Measurements from ENCODE around the gene SLC2A5. TPM values are rescaled to one million over a fixed set of nuclear protein-coding genes. Genes with fewer than 3 reads are reported as not detected.
"Not testable (repeated sequence)": the region's sequence is repeated elsewhere in the genome, so short reads cannot be mapped to it uniquely, and the experiment has no call there.

Gene SLC2A5
- total RNA-seq, 1 experiment from 2014 or later = not detected

- no TSS peak for BruUV-seq (replicated peaks)
- Histone ChIP-seq H3K4me1 (ENCODE audit: insufficient read depth, low read length) (no peaks in the 10 kb centered on the region), H3K27ac (ENCODE audit: low read length) (no peak overlapping the region), H3K9me2 (replicated peaks; ENCODE audit: low read length) (no peaks in the 10 kb centered on the region), H2AFZ (ENCODE audit: low read length) (no peak overlapping the region), H4K20me1 (ENCODE audit: low read length) (no peaks in the 10 kb centered on the region), H3K36me3 (ENCODE audit: low read depth, low read length) (no peaks in the 10 kb centered on the region), H3K9ac (ENCODE audit: low read length) (no peak overlapping the region), H3K9me3 (ENCODE audit: low read length) (no peaks in the 10 kb centered on the region), H3K79me2 (ENCODE audit: low read length) (no peaks in the 10 kb centered on the region), H3F3A (ENCODE audit: low read length, unreplicated experiment) (no peaks in the 10 kb centered on the region), H3K4me2 (ENCODE audit: low read length) (no peak overlapping the region), H3K4me3 (ENCODE audit: low read length) (no peak overlapping the region), H3K27me3 (ENCODE audit: low read length) (no peaks in the 10 kb centered on the region)
- no peak for DNase-seq
- ATAC-seq = no peak
- intact Hi-C loops (cut with micrococcal nuclease) = no loop called here
- CTCF ChIA-PET = no interaction called here
- POLR2A ChIA-PET (ENCODE audit: unreplicated experiment) = no interaction called here
- TF ChIP-seq CTCF (conservative IDR thresholded peaks at IDR 0.05; ENCODE audit: low read depth, low read length) (no peak), EZH2phosphoT487 (IDR thresholded peaks at IDR 0.05; ENCODE audit: borderline replicate concordance, low read length) (no peak), EZH2 (IDR thresholded peaks at IDR 0.05; ENCODE audit: low read length, unreplicated experiment) (no peak)
These were observed 30.1 kb upstream of the SLC2A5 start for GRCh38 chr1:9099555-9099954.

- CTCF ChIA-PET = no interaction called here
- Histone ChIP-seq H4K20me1 (ENCODE audit: low read length) (no peaks in the 10 kb centered on the region), H3K27ac (ENCODE audit: low read length) (no peak overlapping the region), H3K9me2 (replicated peaks; ENCODE audit: low read length) (no peaks in the 10 kb centered on the region), H3K36me3 (ENCODE audit: low read depth, low read length) (no peaks in the 10 kb centered on the region), H2AFZ (ENCODE audit: low read length) (no peak overlapping the region), H3K4me1 (ENCODE audit: insufficient read depth, low read length) (no peaks in the 10 kb centered on the region), H3K4me3 (ENCODE audit: low read length) (no peak overlapping the region), H3K9me3 (ENCODE audit: low read length) (no peaks in the 10 kb centered on the region), H3K9ac (ENCODE audit: low read length) (no peak overlapping the region), H3K79me2 (ENCODE audit: low read length) (no peaks in the 10 kb centered on the region), H3K4me2 (ENCODE audit: low read length) (no peak overlapping the region), H3K27me3 (ENCODE audit: low read length) (0 out of 2 replicates have a peak, but pooled peaks cover 2% of the 10 kb centered on the region), H3F3A (ENCODE audit: low read length, unreplicated experiment) (no peaks in the 10 kb centered on the region)
- POLR2A ChIA-PET (ENCODE audit: unreplicated experiment) = no interaction called here
- no TSS peak for BruUV-seq (replicated peaks)
- intact Hi-C loops (cut with micrococcal nuclease) = no loop called here
- TF ChIP-seq EZH2 (IDR thresholded peaks at IDR 0.05; ENCODE audit: low read length, unreplicated experiment) = no peak
- TF ChIP-seq CTCF (conservative IDR thresholded peaks at IDR 0.05; ENCODE audit: low read depth, low read length) = no peak
- TF ChIP-seq EZH2phosphoT487 (IDR thresholded peaks at IDR 0.05; ENCODE audit: borderline replicate concordance, low read length) = no peak
- ATAC-seq = no peak
- DNase-seq = no peak
These were observed 28.7 kb upstream of the SLC2A5 start for GRCh38 chr1:9097947-9098705.

GRCh38 chr1:9095818-9096217 is 26.4 kb upstream of the SLC2A5 start:
- no peaks in the 10 kb centered on the region for H3K9me2 ChIP-seq (replicated peaks; ENCODE audit: low read length)
- CTCF ChIA-PET = no interaction called here
- H3K79me2 ChIP-seq (ENCODE audit: low read length) = no peaks in the 10 kb centered on the region
- no peak for DNase-seq
- H3K9me3 ChIP-seq (ENCODE audit: low read length) = no peaks in the 10 kb centered on the region
- peaks cover 24% of the 10 kb centered on the region for H3K27me3 ChIP-seq (ENCODE audit: low read length)
- no peak for ATAC-seq
- no peak overlapping the region for H2AFZ ChIP-seq (ENCODE audit: low read length)
- H3K36me3 ChIP-seq (ENCODE audit: low read depth, low read length) = no peaks in the 10 kb centered on the region
- intact Hi-C loops (cut with micrococcal nuclease) = no loop called here
- BruUV-seq (replicated peaks) = no TSS peak
- no peak overlapping the region for H3K9ac ChIP-seq (ENCODE audit: low read length)
- H3K4me2 ChIP-seq (ENCODE audit: low read length) = no peak overlapping the region
- POLR2A ChIA-PET (ENCODE audit: unreplicated experiment) = no interaction called here
- no peak overlapping the region for H3K27ac ChIP-seq (ENCODE audit: low read length)
- H4K20me1 ChIP-seq (ENCODE audit: low read length) = no peaks in the 10 kb centered on the region
- no peak overlapping the region for H3K4me3 ChIP-seq (ENCODE audit: low read length)
- no peaks in the 10 kb centered on the region for H3F3A ChIP-seq (ENCODE audit: low read length, unreplicated experiment)
- H3K4me1 ChIP-seq (ENCODE audit: insufficient read depth, low read length) = no peaks in the 10 kb centered on the region
- TF ChIP-seq EZH2 (IDR thresholded peaks at IDR 0.05; ENCODE audit: low read length, unreplicated experiment) (no peak), CTCF (conservative IDR thresholded peaks at IDR 0.05; ENCODE audit: low read depth, low read length) (no peak), EZH2phosphoT487 (IDR thresholded peaks at IDR 0.05; ENCODE audit: borderline replicate concordance, low read length) (no peak)

- BruUV-seq (replicated peaks); POLR2A ChIA-PET (ENCODE audit: unreplicated experiment); ATAC-seq; CTCF ChIA-PET; H3K4me1 ChIP-seq (ENCODE audit: insufficient read depth, low read length); H3K9me2 ChIP-seq (replicated peaks; ENCODE audit: low read length); H3K4me3 ChIP-seq (ENCODE audit: low read length); H3F3A ChIP-seq (ENCODE audit: low read length, unreplicated experiment); H3K36me3 ChIP-seq (ENCODE audit: low read depth, low read length); intact Hi-C loops (cut with micrococcal nuclease); DNase-seq; H4K20me1 ChIP-seq (ENCODE audit: low read length); H2AFZ ChIP-seq (ENCODE audit: low read length); H3K9ac ChIP-seq (ENCODE audit: low read length); H3K79me2 ChIP-seq (ENCODE audit: low read length); H3K9me3 ChIP-seq (ENCODE audit: low read length); H3K27ac ChIP-seq (ENCODE audit: low read length); H3K4me2 ChIP-seq (ENCODE audit: low read length): not testable (repeated sequence)
- peaks cover 25% of the 10 kb centered on the region for H3K27me3 ChIP-seq (ENCODE audit: low read length)
These were observed 24.7 kb upstream of the SLC2A5 start for GRCh38 chr1:9093996-9094595.

All from PC-3 (cell line).